Measurements from ENCODE around the gene EYS.

EYS gene

GRCh38 chr6:64987066-64987465 lies 720.0 kb downstream of the EYS start:
- in situ Hi-C loops (cut with MboI; ENCODE audit: low sequenced_read_pairs): no loop called here

GRCh38 chr6:64985726-64986125 lies 721.3 kb downstream of the EYS start:
- in situ Hi-C loops (cut with MboI; ENCODE audit: low sequenced_read_pairs): no loop called here

GRCh38 chr6:64984948-64985347 lies 722.1 kb downstream of the EYS start:
- in situ Hi-C loops (cut with MboI; ENCODE audit: low sequenced_read_pairs): no loop called here

- in situ Hi-C loops (cut with MboI; ENCODE audit: low sequenced_read_pairs): no loop called here
Observed at GRCh38 chr6:64983089-64983488, 723.9 kb downstream of the EYS start.

GRCh38 chr6:64973142-64973541 lies 733.9 kb downstream of the EYS start:
- in situ Hi-C loops (cut with MboI; ENCODE audit: low sequenced_read_pairs): no loop called here

GRCh38 chr6:64969139-64969538 lies 737.9 kb downstream of the EYS start:
- in situ Hi-C loops (cut with MboI; ENCODE audit: low sequenced_read_pairs): no loop called here

- in situ Hi-C loops (cut with MboI; ENCODE audit: low sequenced_read_pairs): no loop called here
Observed at GRCh38 chr6:64955435-64955848, 751.6 kb downstream of the EYS start.

- in situ Hi-C loops (cut with MboI; ENCODE audit: low sequenced_read_pairs): no loop called here
Observed at GRCh38 chr6:64949257-64949656, 757.8 kb downstream of the EYS start.

- in situ Hi-C loops (cut with MboI; ENCODE audit: low sequenced_read_pairs): no loop called here
Observed at GRCh38 chr6:64948261-64948660, 758.8 kb downstream of the EYS start.

GRCh38 chr6:64945450-64945849 lies 761.6 kb downstream of the EYS start:
- in situ Hi-C loops (cut with MboI; ENCODE audit: low sequenced_read_pairs): no loop called here

GRCh38 chr6:64932486-64932885 lies 774.5 kb downstream of the EYS start:
- in situ Hi-C loops (cut with MboI; ENCODE audit: low sequenced_read_pairs): no loop called here

- in situ Hi-C loops (cut with MboI; ENCODE audit: low sequenced_read_pairs): no loop called here
Observed at GRCh38 chr6:64930681-64931080, 776.3 kb downstream of the EYS start.

GRCh38 chr6:64926051-64926450 lies 781.0 kb downstream of the EYS start:
- in situ Hi-C loops (cut with MboI; ENCODE audit: low sequenced_read_pairs): no loop called here

- in situ Hi-C loops (cut with MboI; ENCODE audit: low sequenced_read_pairs): no loop called here
Observed at GRCh38 chr6:64920257-64920656, 786.8 kb downstream of the EYS start.

- in situ Hi-C loops (cut with MboI; ENCODE audit: low sequenced_read_pairs): no loop called here
Observed at GRCh38 chr6:64914124-64914523, 792.9 kb downstream of the EYS start.

- in situ Hi-C loops (cut with MboI; ENCODE audit: low sequenced_read_pairs): no loop called here
Observed at GRCh38 chr6:64912966-64913365, 794.1 kb downstream of the EYS start.

- in situ Hi-C loops (cut with MboI; ENCODE audit: low sequenced_read_pairs): no loop called here
Observed at GRCh38 chr6:64908104-64908503, 798.9 kb downstream of the EYS start.

GRCh38 chr6:64904616-64905015 lies 802.4 kb downstream of the EYS start:
- in situ Hi-C loops (cut with MboI; ENCODE audit: low sequenced_read_pairs): no loop called here

- in situ Hi-C loops (cut with MboI; ENCODE audit: low sequenced_read_pairs): no loop called here
Observed at GRCh38 chr6:64902596-64902995, 804.4 kb downstream of the EYS start.

GRCh38 chr6:64896939-64897338 lies 810.1 kb downstream of the EYS start:
- in situ Hi-C loops (cut with MboI; ENCODE audit: low sequenced_read_pairs): no loop called here

GRCh38 chr6:64895945-64896344 lies 811.1 kb downstream of the EYS start:
- in situ Hi-C loops (cut with MboI; ENCODE audit: low sequenced_read_pairs): no loop called here

- in situ Hi-C loops (cut with MboI; ENCODE audit: low sequenced_read_pairs): no loop called here
Observed at GRCh38 chr6:64890609-64891008, 816.4 kb downstream of the EYS start.

GRCh38 chr6:64889144-64889543 lies 817.9 kb downstream of the EYS start:
- in situ Hi-C loops (cut with MboI; ENCODE audit: low sequenced_read_pairs): no loop called here

GRCh38 chr6:64874776-64875175 lies 832.2 kb downstream of the EYS start:
- in situ Hi-C loops (cut with MboI; ENCODE audit: low sequenced_read_pairs): no loop called here
